AG09309 (cell line): ENCODE measurements around the gene IGFL3.

Experiments
- DNase-seq: peaks from one replicate; pipeline ENCODE4 v3.0.0-alpha.2; 2010; ENCODE audit warnings: low read depth
- H3K4me3 ChIP-seq: 2 replicates; pipeline ENCODE4 v1.5.1; 2011; ENCODE audit warnings: mild to moderate bottlenecking, low read depth, low read length, moderate library complexity; ENCODE audit not compliant: control insufficient read depth
- CTCF ChIP-seq: IDR thresholded peaks from 2 replicates; pipeline ENCODE4 v1.5.1; 2011; ENCODE audit warnings: mild to moderate bottlenecking, low read depth, low read length, inconsistent platforms; ENCODE audit not compliant: insufficient read depth, control insufficient read depth; ENCODE audit errors: missing control alignments

The IGFL3 gene

DNA sequence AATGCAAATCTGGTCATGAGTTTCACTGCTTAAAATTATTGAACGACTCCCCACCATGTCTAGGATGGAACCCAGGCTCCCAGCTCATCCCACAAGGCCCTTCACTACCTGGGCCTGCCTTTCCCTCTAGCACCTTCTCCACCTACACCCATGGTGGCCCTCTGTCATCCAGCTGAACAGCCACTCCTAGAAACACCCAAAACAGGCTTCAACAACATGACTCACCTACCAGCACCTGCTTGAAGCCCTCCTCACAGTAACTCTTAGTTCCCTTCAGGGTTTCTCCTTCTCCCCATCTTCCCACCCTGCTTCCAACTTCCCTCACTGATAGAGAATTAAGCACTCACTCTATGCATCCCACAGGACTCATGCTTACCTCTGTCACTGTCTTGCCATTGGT lies 16.9 kb upstream of the IGFL3 start:
- no peak overlapping the region for H3K4me3 ChIP-seq
- no peak for TF ChIP-seq CTCF
- DNase-seq = no peak

- DNase-seq = no peak
- H3K4me3 ChIP-seq = no peak overlapping the region
- no peak for TF ChIP-seq CTCF
Measured at GRCh38 chr19:46137915-46138473, 13.5 kb upstream of the IGFL3 start.

DNA sequence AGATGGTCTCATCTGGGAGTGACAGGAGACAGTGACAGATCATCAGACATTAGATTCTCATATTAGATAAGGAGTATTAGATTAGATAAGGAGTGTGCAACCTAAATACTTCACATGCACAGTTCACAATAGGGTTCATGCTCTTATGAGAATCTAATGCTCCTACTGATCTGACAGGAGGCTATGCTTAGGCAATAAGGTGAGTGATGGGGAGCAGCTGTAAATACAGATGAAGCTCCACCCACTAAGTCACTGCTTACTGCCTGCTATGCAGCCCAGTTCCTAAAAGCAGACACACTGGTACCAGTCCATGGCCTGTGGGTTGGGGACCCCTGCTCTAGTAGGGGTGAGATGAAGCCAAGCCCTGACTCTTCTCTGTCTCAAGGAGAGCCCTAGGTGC lies 10.0 kb upstream of the IGFL3 start:
- DNase-seq = no peak
- no peak for TF ChIP-seq CTCF
- no peak overlapping the region for H3K4me3 ChIP-seq

DNA sequence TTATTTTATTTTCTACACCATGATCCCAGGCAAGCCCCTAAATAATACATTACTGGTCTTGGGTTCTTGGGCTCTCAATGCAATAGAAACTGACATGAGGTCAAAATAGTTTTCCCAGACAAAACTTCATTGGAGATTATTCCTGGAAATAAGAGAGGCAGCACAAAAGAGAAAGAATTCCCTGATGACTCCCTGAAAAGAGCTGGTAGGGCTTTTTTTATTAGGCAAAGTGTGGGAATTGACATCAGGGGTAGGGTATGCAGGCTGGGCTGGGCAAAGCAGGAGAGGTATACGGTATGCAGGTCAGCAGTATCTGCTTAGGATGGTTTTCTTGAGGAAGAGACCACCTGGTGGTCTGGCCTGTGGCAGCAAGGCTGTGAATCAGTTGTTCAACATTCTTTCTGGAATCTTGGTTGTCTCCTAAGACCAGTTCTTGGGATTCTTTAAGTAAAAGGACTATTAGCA lies 9.3 kb upstream of the IGFL3 start:
- no peak for DNase-seq
- H3K4me3 ChIP-seq = no peak overlapping the region
- TF ChIP-seq CTCF = no peak

DNA sequence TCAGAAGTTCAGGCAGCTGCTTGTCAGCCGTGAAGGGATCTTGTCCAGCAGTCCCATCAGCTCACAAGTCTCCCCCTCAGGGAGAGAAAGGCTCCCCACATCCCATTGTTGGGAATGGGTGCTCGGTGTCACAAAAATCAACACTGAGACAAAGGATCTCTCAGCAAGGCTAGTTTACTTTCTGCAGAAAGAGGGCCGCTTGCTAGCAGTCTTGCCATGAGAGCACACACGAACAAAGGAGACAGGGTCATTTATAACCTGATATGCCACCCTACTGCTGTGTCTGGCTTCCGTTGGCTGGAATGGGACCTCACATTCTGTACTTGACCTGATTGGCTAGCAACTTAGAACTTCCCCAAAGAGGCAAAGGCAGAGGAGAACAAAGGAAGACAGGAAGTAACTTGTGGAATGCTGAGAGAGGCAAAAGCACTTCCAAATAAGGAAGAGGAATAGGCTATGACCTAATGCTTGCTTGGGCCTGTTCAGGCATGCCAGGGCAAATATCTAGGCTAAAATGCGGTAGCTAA lies 8.7 kb upstream of the IGFL3 start:
- TF ChIP-seq CTCF = no peak
- no peak overlapping the region for H3K4me3 ChIP-seq
- DNase-seq = peak; percentile 46

- no peak for TF ChIP-seq CTCF
Measured at GRCh38 chr19:46132508-46133100, 8.1 kb upstream of the IGFL3 start.

More at GRCh38 chr19:46132508-46133100, 8.1 kb upstream of the IGFL3 start:
- no peak overlapping the region for H3K4me3 ChIP-seq
- no peak for DNase-seq
